HG03103 (cell line): ENCODE data around the gene ZNF638.

Experiments
- ATAC-seq: cut with Tn5 transposase; IDR thresholded peaks from one replicate; pipeline ENCODE4 v1.9.1; 2021; ENCODE audit warnings: low read depth; ENCODE audit not compliant: unreplicated experiment

Gene ZNF638

GRCh38 chr2:71467180-71467815, 135.7 kb downstream of the ZNF638 start:
- no peak for ATAC-seq

GRCh38 chr2:71468279-71469015, 136.9 kb downstream of the ZNF638 start:
- ATAC-seq: no peak

- no peak for ATAC-seq
These were observed 138.1 kb downstream of the ZNF638 start for GRCh38 chr2:71469403-71470398.

- ATAC-seq: no peak
These were observed 139.7 kb downstream of the ZNF638 start for GRCh38 chr2:71471276-71471675.

- ATAC-seq: no peak
These were observed 140.4 kb downstream of the ZNF638 start for GRCh38 chr2:71472019-71472418.

GRCh38 chr2:71473346-71474031, 141.9 kb downstream of the ZNF638 start:
- ATAC-seq: no peak

GRCh38 chr2:71474116-71474743, 142.6 kb downstream of the ZNF638 start:
- ATAC-seq: no peak

GRCh38 chr2:71474744-71475397, 143.3 kb downstream of the ZNF638 start:
- ATAC-seq: no peak

GRCh38 chr2:71476495-71476894, 144.9 kb downstream of the ZNF638 start:
- ATAC-seq: no peak

- ATAC-seq: no peak
These were observed 145.7 kb downstream of the ZNF638 start for GRCh38 chr2:71477231-71477691.

- no peak for ATAC-seq
These were observed 147.2 kb downstream of the ZNF638 start for GRCh38 chr2:71478806-71479205.

GRCh38 chr2:71479261-71479660, 147.7 kb downstream of the ZNF638 start:
- no peak for ATAC-seq

- no peak for ATAC-seq
These were observed 149.5 kb downstream of the ZNF638 start for GRCh38 chr2:71481111-71481510.

GRCh38 chr2:71482055-71482454, 150.5 kb downstream of the ZNF638 start:
- ATAC-seq: no peak

GRCh38 chr2:71483246-71483645, 151.7 kb downstream of the ZNF638 start:
- ATAC-seq: no peak

- no peak for ATAC-seq
These were observed 152.8 kb downstream of the ZNF638 start for GRCh38 chr2:71484354-71484753.
